ENCODE data around the gene INSR.

The INSR gene

DNA sequence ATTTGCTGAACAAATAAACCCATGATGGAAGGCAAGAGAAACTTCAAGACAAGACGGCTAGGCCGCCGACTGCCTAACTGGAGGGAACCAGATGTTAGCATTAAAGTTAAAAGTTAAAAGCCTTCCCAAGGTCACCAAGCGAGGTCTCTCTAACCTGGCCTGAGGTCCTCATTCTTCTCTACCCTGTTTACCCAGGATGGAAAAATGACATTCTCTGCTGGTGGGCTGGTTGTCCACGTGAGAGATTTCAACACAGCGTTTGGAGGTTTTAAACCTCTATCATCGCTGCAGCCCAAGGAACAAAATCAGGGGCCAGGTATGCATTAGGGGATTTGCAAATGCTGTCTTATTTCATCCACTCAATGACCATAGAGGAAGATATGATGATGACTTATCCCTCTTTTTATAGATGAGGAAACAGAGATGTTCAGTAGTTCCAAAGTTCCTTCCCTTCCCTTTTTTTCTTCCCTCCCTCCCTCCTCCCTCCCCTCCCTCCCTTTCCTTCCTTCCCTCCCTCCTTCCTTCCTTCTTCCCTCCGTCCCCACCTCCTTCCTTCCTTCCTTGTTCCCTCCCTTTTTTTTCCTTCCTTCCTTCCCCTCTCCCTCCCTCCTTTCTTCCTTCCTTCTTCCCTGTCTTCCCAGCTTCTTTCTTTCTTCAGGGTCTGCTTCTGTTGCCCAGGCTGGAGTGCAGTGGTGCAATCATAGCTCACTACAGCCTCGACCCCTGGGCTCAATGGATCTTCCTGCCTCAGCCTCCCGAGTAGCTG is 79.7 kb downstream of the INSR start:
- no peak for TF ChIP-seq EZH2 (IDR thresholded peaks at IDR 0.05; ENCODE audit: borderline replicate concordance, low read depth, low read length, severe bottlenecking)
- TF ChIP-seq, protein P1, sequence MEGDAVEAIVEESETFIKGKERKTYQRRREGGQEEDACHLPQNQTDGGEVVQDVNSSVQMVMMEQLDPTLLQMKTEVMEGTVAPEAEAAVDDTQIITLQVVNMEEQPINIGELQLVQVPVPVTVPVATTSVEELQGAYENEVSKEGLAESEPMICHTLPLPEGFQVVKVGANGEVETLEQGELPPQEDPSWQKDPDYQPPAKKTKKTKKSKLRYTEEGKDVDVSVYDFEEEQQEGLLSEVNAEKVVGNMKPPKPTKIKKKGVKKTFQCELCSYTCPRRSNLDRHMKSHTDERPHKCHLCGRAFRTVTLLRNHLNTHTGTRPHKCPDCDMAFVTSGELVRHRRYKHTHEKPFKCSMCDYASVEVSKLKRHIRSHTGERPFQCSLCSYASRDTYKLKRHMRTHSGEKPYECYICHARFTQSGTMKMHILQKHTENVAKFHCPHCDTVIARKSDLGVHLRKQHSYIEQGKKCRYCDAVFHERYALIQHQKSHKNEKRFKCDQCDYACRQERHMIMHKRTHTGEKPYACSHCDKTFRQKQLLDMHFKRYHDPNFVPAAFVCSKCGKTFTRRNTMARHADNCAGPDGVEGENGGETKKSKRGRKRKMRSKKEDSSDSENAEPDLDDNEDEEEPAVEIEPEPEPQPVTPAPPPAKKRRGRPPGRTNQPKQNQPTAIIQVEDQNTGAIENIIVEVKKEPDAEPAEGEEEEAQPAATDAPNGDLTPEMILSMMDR (IDR thresholded peaks at IDR 0.05; ENCODE audit: borderline replicate concordance, extremely low read depth, low read length, poor library complexity, severe bottlenecking): no peak
- H3K4me2 ChIP-seq (ENCODE audit: insufficient read depth, low read length): no peak overlapping the region
- H3K27ac ChIP-seq (ENCODE audit: low read length): no peak overlapping the region
- H3K9me3 ChIP-seq (ENCODE audit: insufficient read depth, low read length, severe bottlenecking): no peaks in the 10 kb centered on the region
- no peak overlapping the region for H3K9ac ChIP-seq (ENCODE audit: low read depth, low read length)
- H2AFZ ChIP-seq (ENCODE audit: low read depth, low read length): no peak overlapping the region
- no peaks in the 10 kb centered on the region for H3K79me2 ChIP-seq (ENCODE audit: insufficient read depth, low read length)
- no peaks in the 10 kb centered on the region for H3K36me3 ChIP-seq (ENCODE audit: insufficient read depth, low read length)
- H4K20me1 ChIP-seq (ENCODE audit: insufficient read depth, low read length): peaks cover 17% of the 10 kb centered on the region; the same call in 1 of the 2 replicates
- H3K4me1 ChIP-seq (ENCODE audit: insufficient read depth, low read length): no peaks in the 10 kb centered on the region
- H3K4me3 ChIP-seq (ENCODE audit: low read depth in 1 of 2, low read length in 2 of 2): no peak overlapping the region
- no peak for DNase-seq
- H3K27me3 ChIP-seq (ENCODE audit: insufficient read depth, low read length, poor library complexity): no peaks in the 10 kb centered on the region
- no peak for ATAC-seq (ENCODE audit: insufficient read depth, low read depth)

DNA sequence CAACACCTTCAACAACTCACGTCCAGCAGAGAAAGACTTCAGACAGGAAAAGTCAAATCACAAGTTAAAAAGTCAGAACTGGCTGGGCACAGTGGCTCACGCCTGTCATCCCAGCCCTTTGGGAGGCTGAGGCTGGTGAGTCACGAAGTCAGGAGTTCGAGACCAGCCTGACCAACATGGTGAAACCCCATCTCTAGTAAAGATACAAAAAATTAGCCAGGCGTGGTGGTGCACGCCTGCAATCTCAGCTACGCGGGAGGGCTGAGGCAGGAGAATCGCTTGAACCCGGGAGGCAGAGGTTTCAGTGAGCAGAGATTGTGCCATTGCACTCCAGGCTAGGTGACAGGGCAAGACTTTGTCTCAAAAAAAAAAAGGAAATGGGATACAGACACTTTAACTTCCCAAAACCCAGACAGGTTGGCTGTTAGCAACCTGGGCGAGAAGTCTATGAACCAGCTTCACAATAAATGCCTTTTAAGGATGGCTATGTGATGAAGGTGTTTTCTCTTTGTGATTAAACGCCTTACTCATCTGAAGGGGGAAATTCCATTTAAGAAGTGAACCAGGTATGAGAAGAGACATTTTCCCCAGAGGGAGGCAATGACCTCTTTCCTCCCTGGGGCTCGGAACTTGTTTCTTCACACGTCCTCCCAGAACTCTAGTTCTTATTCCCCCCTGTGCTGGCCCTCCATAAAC is 80.4 kb downstream of the INSR start:
- Histone ChIP-seq H3K27ac (ENCODE audit: low read length) (no peak overlapping the region), H3K4me3 (ENCODE audit: low read depth in 1 of 2, low read length in 2 of 2) (no peak overlapping the region), H3K4me1 (ENCODE audit: insufficient read depth, low read length) (no peaks in the 10 kb centered on the region), H4K20me1 (ENCODE audit: insufficient read depth, low read length) (peaks cover 17% of the 10 kb centered on the region; the same call in 1 of the 2 replicates), H3K9me3 (ENCODE audit: insufficient read depth, low read length, severe bottlenecking) (no peaks in the 10 kb centered on the region), H2AFZ (ENCODE audit: low read depth, low read length) (no peak overlapping the region), H3K9ac (ENCODE audit: low read depth, low read length) (no peak overlapping the region), H3K36me3 (ENCODE audit: insufficient read depth, low read length) (no peaks in the 10 kb centered on the region), H3K79me2 (ENCODE audit: insufficient read depth, low read length) (no peaks in the 10 kb centered on the region), H3K4me2 (ENCODE audit: insufficient read depth, low read length) (no peak overlapping the region), H3K27me3 (ENCODE audit: insufficient read depth, low read length, poor library complexity) (no peaks in the 10 kb centered on the region)
- TF ChIP-seq, protein P1 (IDR thresholded peaks at IDR 0.05; ENCODE audit: borderline replicate concordance, extremely low read depth, low read length, poor library complexity, severe bottlenecking): no peak
- TF ChIP-seq EZH2 (IDR thresholded peaks at IDR 0.05; ENCODE audit: borderline replicate concordance, low read depth, low read length, severe bottlenecking): no peak
- ATAC-seq (ENCODE audit: insufficient read depth, low read depth) (no peak), DNase-seq (no peak)

DNA sequence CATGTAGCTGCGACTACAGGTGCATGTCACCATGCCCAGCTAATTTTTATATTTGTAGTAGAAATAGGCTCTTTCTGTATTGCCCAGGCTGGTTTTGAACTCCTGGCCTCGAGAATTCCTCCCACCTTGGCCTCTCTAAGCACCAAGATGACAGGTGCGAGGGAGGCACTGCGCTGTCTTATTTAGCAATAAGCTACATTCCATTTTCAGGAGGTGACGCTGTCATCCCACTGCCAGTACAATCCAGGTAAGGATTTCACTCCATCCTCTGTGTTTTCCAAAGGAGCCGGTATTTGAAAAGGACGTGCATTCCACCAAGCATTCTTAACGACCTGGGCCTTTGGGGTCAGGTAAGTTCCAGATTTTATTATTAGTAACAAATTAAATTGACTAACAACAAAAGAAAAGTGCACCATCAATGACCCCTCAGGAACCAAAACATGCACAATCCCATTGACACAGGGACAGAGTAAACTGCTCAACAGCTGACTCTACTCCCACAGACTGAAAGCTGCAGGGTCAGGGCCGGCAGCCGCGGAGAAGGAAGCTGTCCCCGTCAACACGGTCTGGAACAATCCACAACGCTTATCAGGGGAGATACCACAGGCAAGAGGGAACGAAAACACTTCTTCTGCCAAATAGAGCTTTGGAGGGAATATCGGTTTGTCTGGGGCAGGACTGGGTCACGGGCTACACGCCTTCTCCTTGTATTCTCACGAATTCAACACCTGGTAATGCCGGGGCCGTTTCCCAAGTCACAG is 82.8 kb downstream of the INSR start:
- Histone ChIP-seq H4K20me1 (ENCODE audit: insufficient read depth, low read length) (peaks cover 17% of the 10 kb centered on the region; the same call in 1 of the 2 replicates), H3K36me3 (ENCODE audit: insufficient read depth, low read length) (no peaks in the 10 kb centered on the region), H3K27me3 (ENCODE audit: insufficient read depth, low read length, poor library complexity) (no peaks in the 10 kb centered on the region), H3K4me3 (ENCODE audit: low read depth in 1 of 2, low read length in 2 of 2) (no peak overlapping the region), H3K4me2 (ENCODE audit: insufficient read depth, low read length) (no peak overlapping the region), H3K79me2 (ENCODE audit: insufficient read depth, low read length) (no peaks in the 10 kb centered on the region; the same call in 1 of the 2 replicates), H2AFZ (ENCODE audit: low read depth, low read length) (no peak overlapping the region), H3K27ac (ENCODE audit: low read length) (no peak overlapping the region), H3K9me3 (ENCODE audit: insufficient read depth, low read length, severe bottlenecking) (no peaks in the 10 kb centered on the region), H3K4me1 (ENCODE audit: insufficient read depth, low read length) (no peaks in the 10 kb centered on the region), H3K9ac (ENCODE audit: low read depth, low read length) (no peak overlapping the region)
- no peak for TF ChIP-seq EZH2 (IDR thresholded peaks at IDR 0.05; ENCODE audit: borderline replicate concordance, low read depth, low read length, severe bottlenecking)
- TF ChIP-seq, protein P1 (IDR thresholded peaks at IDR 0.05; ENCODE audit: borderline replicate concordance, extremely low read depth, low read length, poor library complexity, severe bottlenecking): no peak
- no peak for DNase-seq
- ATAC-seq (ENCODE audit: insufficient read depth, low read depth): no peak

Data from DND-41 (cell line).